Measurements from ENCODE around the gene PKDCC.

Gene PKDCC

GRCh38 chr2:42090216-42090615 lies 42.4 kb downstream of the PKDCC start:
- TF ChIP-seq ZFX (IDR thresholded peaks at IDR 0.05; ENCODE audit: borderline replicate concordance) = no peak
- TF ChIP-seq CTCF (IDR thresholded peaks at IDR 0.05) = no peak
- H3K27ac ChIP-seq = no peak overlapping the region

- TF ChIP-seq CTCF (IDR thresholded peaks at IDR 0.05) (no peak), ZFX (IDR thresholded peaks at IDR 0.05; ENCODE audit: borderline replicate concordance) (no peak)
- H3K27ac ChIP-seq = no peak overlapping the region
Measured at GRCh38 chr2:42091671-42092070, 43.9 kb downstream of the PKDCC start.

GRCh38 chr2:42092084-42092996 lies 44.5 kb downstream of the PKDCC start:
- no peak overlapping the region for H3K27ac ChIP-seq
- TF ChIP-seq CTCF (IDR thresholded peaks at IDR 0.05) (no peak), ZFX (IDR thresholded peaks at IDR 0.05; ENCODE audit: borderline replicate concordance) (no peak)

- TF ChIP-seq CTCF (IDR thresholded peaks at IDR 0.05) (no peak), ZFX (IDR thresholded peaks at IDR 0.05; ENCODE audit: borderline replicate concordance) (no peak)
Measured at GRCh38 chr2:42094114-42094513, 46.3 kb downstream of the PKDCC start.

GRCh38 chr2:42095923-42096408 lies 48.1 kb downstream of the PKDCC start:
- no peak overlapping the region for H3K27ac ChIP-seq
- peak; percentile 62 for TF ChIP-seq CTCF (IDR thresholded peaks at IDR 0.05)
- TF ChIP-seq ZFX (IDR thresholded peaks at IDR 0.05; ENCODE audit: borderline replicate concordance) = no peak

More at GRCh38 chr2:42094114-42094513, 46.3 kb downstream of the PKDCC start:
- no peak overlapping the region for H3K27ac ChIP-seq

GRCh38 chr2:42096869-42097591 lies 49.2 kb downstream of the PKDCC start:
- no peak for TF ChIP-seq CTCF (IDR thresholded peaks at IDR 0.05)
- TF ChIP-seq ZFX (IDR thresholded peaks at IDR 0.05; ENCODE audit: borderline replicate concordance) = no peak
- no peak overlapping the region for H3K27ac ChIP-seq
